HTERT RPE-1 (cell line): ENCODE results near the gene DLEC1.
"Not testable (repeated sequence)": the region's sequence is repeated elsewhere in the genome, so short reads cannot be mapped to it uniquely, and the experiment has no call there.

Experiments used
- in situ Hi-C: fragments of 300-500 bp; cut with MboI; formaldehyde crosslinking; loops from 4 replicates; pipeline ENCODE4 v1.14.3; 2020; ENCODE audit warnings: low sequenced_read_pairs

The DLEC1 gene

GRCh38 chr3:38036906-38037305 lies 2.1 kb upstream of the DLEC1 start:
- in situ Hi-C loops = no loop called here

- in situ Hi-C loops = no loop called here
These were observed 529 bp upstream of the DLEC1 start for GRCh38 chr3:38038447-38038911.

- in situ Hi-C loops = no loop called here
These were observed 872 bp downstream of the DLEC1 start for GRCh38 chr3:38039899-38040261.

GRCh38 chr3:38040401-38040800 lies 1.4 kb downstream of the DLEC1 start:
- in situ Hi-C loops = no loop called here

DNA sequence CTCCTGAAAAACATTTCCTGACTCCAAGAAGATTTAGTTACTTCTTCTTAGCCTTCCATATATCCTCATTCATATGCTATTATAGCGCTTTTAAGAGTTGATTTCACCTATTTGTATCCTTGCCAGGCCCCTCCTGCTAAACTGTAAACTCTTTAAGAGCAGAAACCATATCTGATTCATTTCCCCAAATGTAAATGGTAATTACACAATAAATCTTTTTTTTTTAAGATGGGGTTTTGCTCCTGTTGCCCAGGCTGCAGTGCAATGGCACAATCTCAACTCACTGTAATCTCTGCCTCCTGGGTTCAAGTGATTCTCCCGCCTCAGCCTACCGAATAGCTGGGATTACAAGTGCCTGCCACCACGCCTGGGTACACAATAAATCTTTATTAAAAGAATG lies 4.5 kb downstream of the DLEC1 start:
- in situ Hi-C loops = no loop called here

DNA sequence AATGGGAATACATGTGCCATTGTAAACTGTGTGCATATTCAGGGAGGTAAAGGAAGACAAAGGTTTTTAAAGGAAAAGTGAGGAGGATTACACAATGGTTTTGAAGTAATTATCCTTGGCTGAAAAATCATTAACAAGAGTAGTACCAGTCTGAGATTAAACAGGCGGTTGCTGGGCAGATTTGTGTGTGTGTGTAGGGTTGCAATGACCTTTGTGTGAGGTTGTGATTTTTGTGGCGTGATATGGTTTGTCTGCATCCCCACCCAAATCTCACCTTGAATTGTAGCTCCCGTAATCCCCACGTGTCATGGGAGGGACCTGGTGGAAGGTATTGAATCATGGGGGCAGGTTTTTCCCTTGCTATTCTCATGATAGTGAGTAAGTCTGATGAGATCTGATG lies 7.0 kb downstream of the DLEC1 start:
- in situ Hi-C loops = no loop called here

- in situ Hi-C loops = no loop called here
These were observed 7.8 kb downstream of the DLEC1 start for GRCh38 chr3:38046821-38047220.

DNA sequence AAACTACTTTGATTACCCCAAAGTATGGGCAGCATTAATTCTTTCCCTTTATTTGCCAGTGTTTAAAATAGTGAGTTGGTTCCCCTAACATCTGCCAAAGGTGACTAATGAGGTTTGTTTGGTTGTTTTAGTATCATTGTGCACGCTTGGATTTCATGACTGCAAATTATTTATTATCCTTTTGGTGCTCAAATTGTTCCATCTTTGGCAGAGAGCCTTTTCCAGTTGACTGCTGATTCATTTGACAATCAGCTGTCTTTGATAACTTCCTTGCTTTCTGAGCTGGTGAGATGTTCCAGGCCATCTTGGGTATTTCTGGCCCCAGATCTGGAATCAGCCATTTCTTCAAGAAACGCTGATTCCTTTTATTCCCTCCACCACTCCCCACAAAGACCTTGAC lies 8.9 kb downstream of the DLEC1 start:
- in situ Hi-C loops = no loop called here

- in situ Hi-C loops = no loop called here
These were observed 10.5 kb downstream of the DLEC1 start for GRCh38 chr3:38049358-38050126.

- in situ Hi-C loops = no loop called here
These were observed 12.1 kb downstream of the DLEC1 start for GRCh38 chr3:38051131-38051530.

GRCh38 chr3:38053286-38053685 lies 14.3 kb downstream of the DLEC1 start:
- in situ Hi-C loops = not testable (repeated sequence)

- in situ Hi-C loops = not testable (repeated sequence)
These were observed 14.9 kb downstream of the DLEC1 start for GRCh38 chr3:38053813-38054498.

- in situ Hi-C loops = no loop called here
These were observed 15.5 kb downstream of the DLEC1 start for GRCh38 chr3:38054499-38055001.

- in situ Hi-C loops = no loop called here
These were observed 20.1 kb downstream of the DLEC1 start for GRCh38 chr3:38059148-38059547.

GRCh38 chr3:38059591-38059990 lies 20.6 kb downstream of the DLEC1 start:
- in situ Hi-C loops = no loop called here

GRCh38 chr3:38062809-38063208 lies 23.8 kb downstream of the DLEC1 start:
- in situ Hi-C loops = no loop called here

DNA sequence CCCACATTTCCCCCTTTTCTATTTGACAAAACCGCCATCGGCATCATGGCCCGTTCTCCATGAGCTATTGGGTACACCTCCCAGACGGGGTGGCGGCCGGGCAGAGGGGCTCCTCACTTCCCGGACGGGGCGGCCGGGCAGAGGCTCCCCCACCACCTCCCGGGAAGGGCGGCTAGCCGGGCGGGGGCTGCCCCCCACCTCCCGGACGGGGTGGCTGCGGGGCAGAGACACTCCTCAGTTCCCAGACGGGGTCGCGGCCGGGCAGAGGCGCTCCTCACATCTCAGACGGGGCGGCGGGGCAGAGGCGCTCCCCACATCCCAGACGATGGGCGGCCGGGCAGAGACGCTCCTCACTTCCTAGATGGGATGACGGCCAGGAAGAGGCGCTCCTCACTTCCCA lies 25.4 kb downstream of the DLEC1 start:
- in situ Hi-C loops = not testable (repeated sequence)

GRCh38 chr3:38067508-38068233 lies 28.7 kb downstream of the DLEC1 start:
- in situ Hi-C loops = no loop called here

DNA sequence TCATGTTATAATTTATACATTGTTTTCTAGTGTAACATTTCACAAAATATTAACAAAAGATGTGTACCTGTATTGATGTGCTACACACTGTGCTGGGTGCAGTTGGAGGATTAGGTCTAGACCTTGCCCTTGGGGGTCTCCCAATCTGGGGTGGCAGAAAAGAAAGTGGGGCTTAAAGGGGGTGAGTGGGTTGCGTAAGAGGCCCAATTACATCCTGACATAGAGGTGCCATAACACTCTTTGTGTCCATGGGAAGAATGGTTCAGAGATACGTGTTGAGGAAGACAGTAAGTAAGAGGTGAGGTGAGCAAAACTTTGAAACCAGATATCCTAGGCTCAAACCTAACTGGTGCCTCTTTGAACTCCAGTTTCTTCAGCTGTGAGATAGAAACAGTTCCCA lies 31.0 kb downstream of the DLEC1 start:
- in situ Hi-C loops = no loop called here

DNA sequence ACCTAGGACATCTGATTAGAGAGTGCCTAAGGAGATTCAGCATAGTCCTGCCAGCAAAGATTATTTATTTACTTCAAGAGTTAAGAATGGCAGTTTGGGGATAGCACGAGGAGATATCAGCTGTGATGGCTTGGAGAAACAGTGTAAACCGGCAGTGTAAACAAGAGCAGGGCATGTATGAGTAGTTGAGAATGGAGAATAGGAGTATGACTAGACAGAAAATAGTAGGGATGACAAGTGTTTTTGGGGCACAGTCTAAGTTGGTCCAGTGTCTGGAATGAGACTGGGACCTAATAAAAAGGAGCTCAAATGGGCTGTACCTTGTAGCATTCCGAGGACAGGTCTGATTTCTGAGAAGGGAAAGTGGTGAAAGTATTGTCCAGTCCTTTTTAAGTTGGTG lies 38.1 kb downstream of the DLEC1 start:
- in situ Hi-C loops = not testable (repeated sequence)

GRCh38 chr3:38082296-38082695 lies 43.3 kb downstream of the DLEC1 start:
- in situ Hi-C loops = not testable (repeated sequence)

DNA sequence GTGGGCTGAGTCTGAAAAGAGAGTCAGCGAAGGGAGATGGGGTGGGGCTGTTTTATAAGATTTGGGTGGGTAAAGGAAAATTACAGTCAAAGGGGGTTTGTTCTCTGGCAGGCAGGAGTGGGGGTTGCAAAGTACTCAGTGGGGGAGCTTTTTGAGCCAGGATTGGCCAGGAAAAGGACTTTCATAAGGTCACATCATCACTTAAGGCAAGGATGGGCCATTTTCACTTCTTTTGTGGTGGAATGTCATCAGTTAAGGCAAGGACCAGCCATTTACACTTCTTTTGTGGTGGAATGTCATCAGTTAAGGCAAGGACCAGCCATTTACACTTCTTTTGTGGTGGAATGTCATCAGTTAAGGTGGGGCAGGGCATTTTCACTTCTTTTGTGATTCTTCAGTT lies 44.2 kb downstream of the DLEC1 start:
- in situ Hi-C loops = not testable (repeated sequence)
